Prostate gland (tissue), 2 donors: ENCODE results near the gene NMUR2. TPM values are rescaled to one million over a fixed set of nuclear protein-coding genes. Genes with fewer than 3 reads are reported as not detected.

Experiments used
- DNase-seq: peaks from one replicate; pipeline ENCODE4 v3.0.0-alpha.2; 2019; ENCODE audit warnings: low spot score
- H3K27ac ChIP-seq, 2 donors: fragments of 200-600 bp; sonication (generic); 2 replicates each; pipeline ENCODE4 v1.5.1; 2017 to 2019
- H3K27me3 ChIP-seq: fragments of 200-600 bp; sonication (generic); replicated peaks from 2 replicates; pipeline ENCODE4 v1.5.1; 2019; ENCODE audit not compliant: insufficient read depth
- H3K36me3 ChIP-seq, 2 donors: fragments of 200-600 bp; sonication (generic); 1 replicate in 1 of 2; 2 replicates in 1 of 2; pipeline versions ENCODE4 v1.5.1 to v1.8.1; 2017 to 2019
- H3K4me1 ChIP-seq: fragments of 200-600 bp; sonication (generic); replicated peaks from 2 replicates; pipeline ENCODE4 v1.5.1; 2019
- H3K4me3 ChIP-seq, 2 donors: fragments of 200-600 bp; sonication (generic); 2 replicates each; pipeline ENCODE4 v1.5.1; 2017 to 2019
- H3K9me3 ChIP-seq: fragments of 200-600 bp; sonication (generic); 2 replicates; pipeline ENCODE4 v1.5.1; 2017
- CTCF ChIP-seq, 4 experiments: fragments of 200-600 bp in 2 of 4; fragments of 450-650 bp in 2 of 4; sonication (generic) in 2 of 4; IDR thresholded peaks; 1 replicate in 3 of 4; 2 replicates in 1 of 4; pipeline ENCODE4 v1.5.1; 2016 to 2019; ENCODE audit warnings: antibody characterized with exemption in 4 of 4, mild to moderate bottlenecking in 2 of 4, moderate library complexity in 2 of 4
- POLR2A ChIP-seq: fragments of 450-650 bp; IDR thresholded peaks from one replicate; pipeline ENCODE4 v1.6.1; 2016; ENCODE audit warnings: antibody characterized with exemption, mild to moderate bottlenecking
- POLR2AphosphoS5 ChIP-seq: sonication (generic); formaldehyde crosslinking; IDR thresholded peaks from one replicate; pipeline ENCODE4 v1.6.1; 2017; ENCODE audit warnings: antibody characterized with exemption
- WGBS: methylation state at CpG from one replicate; pipeline ENCODE4 v1.1.5; 2018; 5-methylcytosine and 5-hydroxymethylcytosine counted together
- intact Hi-C: fragments of 100-400 bp; cut with DNase I; formaldehyde crosslinking; loops from one replicate; pipeline ENCODE4 v1.14.2; 2022
- total RNA-seq, 2 donors: library from RNA; depleted of rRNA; stranded (reverse); fragments of >200 nt; gene quantifications; one replicate each; pipeline ENCODE4 v1.1.0, GENCODE V29; 2016

NMUR2 gene
- total RNA-seq, 2 donors from 2014 or later: 7.0 TPM; not detected in 1

GRCh38 chr5:152376886-152377285 lies 28.2 kb downstream of the NMUR2 start:
- WGBS: 60% methylated on average over 4 of the region's 4 CpGs
- Histone ChIP-seq H3K4me1 (no peaks in the 10 kb centered on the region), H3K27ac (no peak overlapping the region), H3K4me3 (no peak overlapping the region), H3K27me3 (no peaks in the 10 kb centered on the region), H3K9me3 (no peaks in the 10 kb centered on the region), H3K36me3 (no peaks in the 10 kb centered on the region)
- no peak for TF ChIP-seq CTCF (IDR thresholded peaks at IDR 0.05)
- no peak for TF ChIP-seq POLR2AphosphoS5
- TF ChIP-seq POLR2A: no peak
- DNase-seq: no peak
- intact Hi-C loops: no loop called here

GRCh38 chr5:152374711-152375275 lies 30.3 kb downstream of the NMUR2 start:
- intact Hi-C loops: no loop called here
- TF ChIP-seq POLR2AphosphoS5 (no peak), CTCF (IDR thresholded peaks at IDR 0.05) (no peak), POLR2A (no peak)
- 92% methylated on average over 1 of the region's 1 CpG for WGBS
- Histone ChIP-seq H3K4me3 (no peak overlapping the region), H3K27ac (no peak overlapping the region), H3K27me3 (no peaks in the 10 kb centered on the region), H3K9me3 (no peaks in the 10 kb centered on the region), H3K36me3 (no peaks in the 10 kb centered on the region), H3K4me1 (no peaks in the 10 kb centered on the region)
- DNase-seq: no peak

- no peak overlapping the region for H3K4me3 ChIP-seq
- no peaks in the 10 kb centered on the region for H3K4me1 ChIP-seq
- TF ChIP-seq CTCF (IDR thresholded peaks at IDR 0.05) (no peak), POLR2AphosphoS5 (no peak), POLR2A (no peak)
- H3K9me3 ChIP-seq: no peaks in the 10 kb centered on the region
- intact Hi-C loops: no loop called here
- H3K36me3 ChIP-seq: no peaks in the 10 kb centered on the region
- no peak overlapping the region for H3K27ac ChIP-seq
- DNase-seq: no peak
- no peaks in the 10 kb centered on the region for H3K27me3 ChIP-seq
- 88% methylated on average over 1 of the region's 1 CpG for WGBS
These were observed 32.2 kb downstream of the NMUR2 start for GRCh38 chr5:152372875-152373274.

- DNase-seq: no peak
- Histone ChIP-seq H3K4me3 (no peak overlapping the region), H3K4me1 (no peaks in the 10 kb centered on the region), H3K9me3 (no peaks in the 10 kb centered on the region), H3K27ac (no peak overlapping the region), H3K27me3 (no peaks in the 10 kb centered on the region), H3K36me3 (no peaks in the 10 kb centered on the region)
- intact Hi-C loops: no loop called here
- TF ChIP-seq POLR2AphosphoS5 (no peak), POLR2A (no peak), CTCF (IDR thresholded peaks at IDR 0.05) (no peak)
These were observed 35.8 kb downstream of the NMUR2 start for GRCh38 chr5:152369298-152369697.

- H3K4me1 ChIP-seq: no peaks in the 10 kb centered on the region
- H3K4me3 ChIP-seq: no peak overlapping the region
- TF ChIP-seq POLR2AphosphoS5: no peak
- TF ChIP-seq POLR2A: no peak
- TF ChIP-seq CTCF (IDR thresholded peaks at IDR 0.05): no peak
- no peaks in the 10 kb centered on the region for H3K36me3 ChIP-seq
- H3K27me3 ChIP-seq: no peaks in the 10 kb centered on the region
- H3K27ac ChIP-seq: no peak overlapping the region
- intact Hi-C loops: no loop called here
- 81% methylated on average over 3 of the region's 3 CpGs for WGBS
- no peaks in the 10 kb centered on the region for H3K9me3 ChIP-seq
- DNase-seq: no peak
These were observed 37.5 kb downstream of the NMUR2 start for GRCh38 chr5:152367554-152367953.
